Sigmoid colon (tissue), 4 donors: ENCODE data around the gene SKIC8.

ENCODE experiments used
- CTCF ChIP-seq, 4 experiments: fragments of 450-650 bp in 3 of 4; fragments of 200-600 bp in 1 of 4; IDR thresholded peaks; one replicate each; pipeline ENCODE4 v1.5.1; 2016 to 2019; ENCODE audit warnings: antibody characterized with exemption in 4 of 4, mild to moderate bottlenecking in 3 of 4, moderate library complexity in 2 of 4
- EP300 ChIP-seq, 4 donors: sonication (generic); formaldehyde crosslinking; IDR thresholded peaks; one replicate each; pipeline ENCODE4 v1.6.1; 2017; ENCODE audit warnings: antibody characterized with exemption in 4 of 4
- POLR2A ChIP-seq, 2 donors: fragments of 450-650 bp; IDR thresholded peaks; one replicate each; pipeline ENCODE4 v1.6.1; 2016; ENCODE audit warnings: antibody characterized with exemption in 2 of 2, mild to moderate bottlenecking in 2 of 2, moderate library complexity in 2 of 2
- POLR2AphosphoS5 ChIP-seq, 4 donors: sonication (generic); formaldehyde crosslinking; IDR thresholded peaks; one replicate each; pipeline ENCODE4 v1.6.1; 2017; ENCODE audit warnings: antibody characterized with exemption in 4 of 4

- TF ChIP-seq CTCF (IDR thresholded peaks at IDR 0.05) (no peak), POLR2A (IDR thresholded peaks at IDR 0.05) (no peak), POLR2AphosphoS5 (IDR thresholded peaks at IDR 0.05) (no peak), EP300 (IDR thresholded peaks at IDR 0.05) (no peak)
Observed at GRCh38 chr15:78260489-78260888, 38.9 kb downstream of the SKIC8 start.
